Measurements from ENCODE around the gene CORO1C. TPM values are rescaled to one million over a fixed set of nuclear protein-coding genes. Genes with fewer than 3 reads are reported as not detected.

CORO1C gene
- total and polyA plus RNA-seq, 9 of the 15 experiments (the other 6 are each of a cell fraction or from before 2014, with no cell fraction given) = 55.2 to 280 (median 150) TPM

DNA sequence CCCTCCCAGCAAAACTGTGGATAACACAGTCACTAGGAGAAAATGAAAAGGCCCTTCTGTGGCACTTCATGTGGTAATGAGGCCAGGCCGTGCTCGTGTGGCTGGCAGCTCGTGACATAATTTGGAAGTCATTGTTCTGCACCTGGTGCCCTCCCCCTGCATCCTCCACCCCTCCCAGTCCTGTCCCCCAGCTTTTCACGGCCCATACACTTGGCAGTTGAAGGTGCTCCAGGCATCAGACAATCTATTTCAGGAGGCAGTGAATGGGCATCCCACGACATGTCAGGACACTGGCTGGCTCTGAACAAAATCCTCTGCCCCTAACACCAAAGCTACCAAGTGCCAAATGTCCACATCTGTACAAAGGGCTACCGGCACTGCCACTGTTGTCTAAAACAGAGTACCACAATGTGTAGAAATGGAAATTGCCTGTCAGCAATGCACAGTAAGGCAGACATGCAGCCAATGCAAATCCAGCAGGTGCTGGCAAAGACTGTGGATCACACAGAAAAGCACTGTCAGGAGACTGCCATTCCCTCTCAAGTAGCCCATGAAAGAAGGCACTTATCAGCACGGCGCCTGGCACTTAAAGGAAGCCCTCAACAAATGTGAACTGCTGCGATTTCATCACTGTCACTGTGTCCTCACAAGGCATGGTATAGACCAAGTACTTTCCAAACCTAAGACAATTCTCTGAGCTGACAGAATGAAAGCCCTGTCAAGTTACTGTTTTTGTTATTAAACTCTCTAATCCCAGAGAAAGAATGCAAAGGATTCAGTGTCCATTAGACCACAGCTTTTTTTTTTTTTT, 39.1 kb downstream of the CORO1C start (continued):
- TF ChIP-seq, protein P1, sequence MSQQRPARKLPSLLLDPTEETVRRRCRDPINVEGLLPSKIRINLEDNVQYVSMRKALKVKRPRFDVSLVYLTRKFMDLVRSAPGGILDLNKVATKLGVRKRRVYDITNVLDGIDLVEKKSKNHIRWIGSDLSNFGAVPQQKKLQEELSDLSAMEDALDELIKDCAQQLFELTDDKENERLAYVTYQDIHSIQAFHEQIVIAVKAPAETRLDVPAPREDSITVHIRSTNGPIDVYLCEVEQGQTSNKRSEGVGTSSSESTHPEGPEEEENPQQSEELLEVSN (IDR thresholded peaks at IDR 0.05; ENCODE audit: borderline replicate concordance in 1 of 2, extremely low read depth in 1 of 2, insufficient read depth in 1 of 2, insufficient read length in 1 of 2, low read depth in 1 of 2, low read length in 1 of 2, poor library complexity in 1 of 2, severe bottlenecking in 1 of 2) = no peak
- no peak for TF ChIP-seq ZC3H8 (IDR thresholded peaks at IDR 0.05)
- TF ChIP-seq, protein P2, sequence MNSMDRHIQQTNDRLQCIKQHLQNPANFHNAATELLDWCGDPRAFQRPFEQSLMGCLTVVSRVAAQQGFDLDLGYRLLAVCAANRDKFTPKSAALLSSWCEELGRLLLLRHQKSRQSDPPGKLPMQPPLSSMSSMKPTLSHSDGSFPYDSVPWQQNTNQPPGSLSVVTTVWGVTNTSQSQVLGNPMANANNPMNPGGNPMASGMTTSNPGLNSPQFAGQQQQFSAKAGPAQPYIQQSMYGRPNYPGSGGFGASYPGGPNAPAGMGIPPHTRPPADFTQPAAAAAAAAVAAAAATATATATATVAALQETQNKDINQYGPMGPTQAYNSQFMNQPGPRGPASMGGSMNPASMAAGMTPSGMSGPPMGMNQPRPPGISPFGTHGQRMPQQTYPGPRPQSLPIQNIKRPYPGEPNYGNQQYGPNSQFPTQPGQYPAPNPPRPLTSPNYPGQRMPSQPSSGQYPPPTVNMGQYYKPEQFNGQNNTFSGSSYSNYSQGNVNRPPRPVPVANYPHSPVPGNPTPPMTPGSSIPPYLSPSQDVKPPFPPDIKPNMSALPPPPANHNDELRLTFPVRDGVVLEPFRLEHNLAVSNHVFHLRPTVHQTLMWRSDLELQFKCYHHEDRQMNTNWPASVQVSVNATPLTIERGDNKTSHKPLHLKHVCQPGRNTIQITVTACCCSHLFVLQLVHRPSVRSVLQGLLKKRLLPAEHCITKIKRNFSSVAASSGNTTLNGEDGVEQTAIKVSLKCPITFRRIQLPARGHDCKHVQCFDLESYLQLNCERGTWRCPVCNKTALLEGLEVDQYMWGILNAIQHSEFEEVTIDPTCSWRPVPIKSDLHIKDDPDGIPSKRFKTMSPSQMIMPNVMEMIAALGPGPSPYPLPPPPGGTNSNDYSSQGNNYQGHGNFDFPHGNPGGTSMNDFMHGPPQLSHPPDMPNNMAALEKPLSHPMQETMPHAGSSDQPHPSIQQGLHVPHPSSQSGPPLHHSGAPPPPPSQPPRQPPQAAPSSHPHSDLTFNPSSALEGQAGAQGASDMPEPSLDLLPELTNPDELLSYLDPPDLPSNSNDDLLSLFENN (IDR thresholded peaks at IDR 0.05; ENCODE audit: low read depth in 2 of 2, low read length in 2 of 2) = no peak
- no peak for TF ChIP-seq ELF2 (CRISPR knock-in tag; IDR thresholded peaks at IDR 0.05)
- no peak; the same call in 1 of the 2 replicates for TF ChIP-seq ZNF311 (CRISPR knock-in tag; IDR thresholded peaks at IDR 0.05)
- no peak; the same call in 1 of the 2 replicates for TF ChIP-seq GTF2E2 (tag; IDR thresholded peaks at IDR 0.05)
- TF ChIP-seq, protein P3, sequence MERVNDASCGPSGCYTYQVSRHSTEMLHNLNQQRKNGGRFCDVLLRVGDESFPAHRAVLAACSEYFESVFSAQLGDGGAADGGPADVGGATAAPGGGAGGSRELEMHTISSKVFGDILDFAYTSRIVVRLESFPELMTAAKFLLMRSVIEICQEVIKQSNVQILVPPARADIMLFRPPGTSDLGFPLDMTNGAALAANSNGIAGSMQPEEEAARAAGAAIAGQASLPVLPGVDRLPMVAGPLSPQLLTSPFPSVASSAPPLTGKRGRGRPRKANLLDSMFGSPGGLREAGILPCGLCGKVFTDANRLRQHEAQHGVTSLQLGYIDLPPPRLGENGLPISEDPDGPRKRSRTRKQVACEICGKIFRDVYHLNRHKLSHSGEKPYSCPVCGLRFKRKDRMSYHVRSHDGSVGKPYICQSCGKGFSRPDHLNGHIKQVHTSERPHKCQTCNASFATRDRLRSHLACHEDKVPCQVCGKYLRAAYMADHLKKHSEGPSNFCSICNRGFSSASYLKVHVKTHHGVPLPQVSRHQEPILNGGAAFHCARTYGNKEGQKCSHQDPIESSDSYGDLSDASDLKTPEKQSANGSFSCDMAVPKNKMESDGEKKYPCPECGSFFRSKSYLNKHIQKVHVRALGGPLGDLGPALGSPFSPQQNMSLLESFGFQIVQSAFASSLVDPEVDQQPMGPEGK (CRISPR knock-in tag; IDR thresholded peaks at IDR 0.05; ENCODE audit: borderline replicate concordance) = no peak
- TF ChIP-seq THRAP3 (IDR thresholded peaks at IDR 0.05; ENCODE audit: borderline replicate concordance) = no peak
- TF ChIP-seq TAF1 (IDR thresholded peaks at IDR 0.05; ENCODE audit: control insufficient read depth, extremely low read depth, insufficient read depth, low read length, severe bottlenecking) = no peak
- no peak for TF ChIP-seq HNRNPK (IDR thresholded peaks at IDR 0.05; ENCODE audit: low read depth, low read length, poor library complexity, severe bottlenecking)
- TF ChIP-seq, protein P4, sequence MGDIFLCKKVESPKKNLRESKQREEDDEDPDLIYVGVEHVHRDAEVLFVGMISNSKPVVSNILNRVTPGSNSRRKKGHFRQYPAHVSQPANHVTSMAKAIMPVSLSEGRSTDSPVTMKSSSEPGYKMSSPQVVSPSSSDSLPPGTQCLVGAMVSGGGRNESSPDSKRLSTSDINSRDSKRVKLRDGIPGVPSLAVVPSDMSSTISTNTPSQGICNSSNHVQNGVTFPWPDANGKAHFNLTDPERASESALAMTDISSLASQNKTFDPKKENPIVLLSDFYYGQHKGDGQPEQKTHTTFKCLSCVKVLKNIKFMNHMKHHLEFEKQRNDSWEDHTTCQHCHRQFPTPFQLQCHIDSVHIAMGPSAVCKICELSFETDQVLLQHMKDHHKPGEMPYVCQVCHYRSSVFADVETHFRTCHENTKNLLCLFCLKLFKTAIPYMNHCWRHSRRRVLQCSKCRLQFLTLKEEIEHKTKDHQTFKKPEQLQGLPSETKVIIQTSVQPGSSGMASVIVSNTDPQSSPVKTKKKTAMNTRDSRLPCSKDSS (IDR thresholded peaks at IDR 0.05; ENCODE audit: low read depth, partially characterized antibody) = no peak
- 0 out of 2 replicates have a peak, but pooled peaks have one; percentile 22 for TF ChIP-seq ZNF584 (CRISPR knock-in tag; IDR thresholded peaks at IDR 0.05; ENCODE audit: low read depth)
- no peak for TF ChIP-seq ZNF239 (CRISPR knock-in tag; IDR thresholded peaks at IDR 0.05)
- 0 out of 2 replicates have a peak, but pooled peaks have one; percentile 6 for TF ChIP-seq ZBTB7A (IDR thresholded peaks at IDR 0.05; ENCODE audit: borderline replicate concordance, control insufficient read depth, low read depth, low read length)
- TF ChIP-seq, protein P5, sequence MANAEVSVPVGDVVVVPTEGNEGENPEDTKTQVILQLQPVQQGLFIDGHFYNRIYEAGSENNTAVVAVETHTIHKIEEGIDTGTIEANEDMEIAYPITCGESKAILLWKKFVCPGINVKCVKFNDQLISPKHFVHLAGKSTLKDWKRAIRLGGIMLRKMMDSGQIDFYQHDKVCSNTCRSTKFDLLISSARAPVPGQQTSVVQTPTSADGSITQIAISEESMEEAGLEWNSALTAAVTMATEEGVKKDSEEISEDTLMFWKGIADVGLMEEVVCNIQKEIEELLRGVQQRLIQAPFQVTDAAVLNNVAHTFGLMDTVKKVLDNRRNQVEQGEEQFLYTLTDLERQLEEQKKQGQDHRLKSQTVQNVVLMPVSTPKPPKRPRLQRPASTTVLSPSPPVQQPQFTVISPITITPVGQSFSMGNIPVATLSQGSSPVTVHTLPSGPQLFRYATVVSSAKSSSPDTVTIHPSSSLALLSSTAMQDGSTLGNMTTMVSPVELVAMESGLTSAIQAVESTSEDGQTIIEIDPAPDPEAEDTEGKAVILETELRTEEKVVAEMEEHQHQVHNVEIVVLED (CRISPR knock-in tag; IDR thresholded peaks at IDR 0.05) = no peak
